CD4-positive, alpha-beta T cell (primary cell): ENCODE measurements around the gene CLTCL1. TPM values are rescaled to one million over a fixed set of nuclear protein-coding genes. Genes with fewer than 3 reads are reported as not detected.
"Not testable (repeated sequence)": the region's sequence is repeated elsewhere in the genome, so short reads cannot be mapped to it uniquely, and the experiment has no call there.

ENCODE experiments used
- ATAC-seq: fragments of 200-7000 bp; cut with Tn5 transposase; one replicate; pipeline ENCODE4 v1.10.0; 2022; ENCODE audit warnings: mild to moderate bottlenecking; ENCODE audit not compliant: poor library complexity
- CTCF ChIA-PET: fragments of 350-600 bp; sonication (Branson Sonifier 250); formaldehyde crosslinking; loops from one replicate; lab custom pipeline; 2021; ENCODE audit warnings: antibody characterized with exemption, inconsistent platforms; lab: Charles Lee
- POLR2A ChIA-PET: fragments of 350-600 bp; sonication (Branson Sonifier 250); formaldehyde crosslinking; loops from one replicate; lab custom pipeline; 2021; ENCODE audit warnings: antibody characterized with exemption, inconsistent platforms; lab: Charles Lee
- DNase-seq, 14 experiments: peaks; one replicate each; pipeline ENCODE4 v3.0.0-alpha.2; 2013 to 2020; ENCODE audit warnings: mixed read lengths in 2 of 14
- H3K27ac ChIP-seq, 2 donors: one replicate each; pipeline versions ENCODE4 v1.5.1 to v1.7.0; 2013; ENCODE audit warnings: low read length in 2 of 2, low read depth in 1 of 2, mild to moderate bottlenecking in 1 of 2
- H3K27me3 ChIP-seq, 2 experiments: 1 replicate in 1 of 2; 2 replicates in 1 of 2; pipeline versions ENCODE4 v1.6.1 to v1.7.0; 2013; ENCODE audit warnings: low read length in 2 of 2, control low read depth in 1 of 2, mild to moderate bottlenecking in 1 of 2, moderate library complexity in 1 of 2; ENCODE audit not compliant: insufficient read depth in 2 of 2, control insufficient read depth in 1 of 2
- H3K36me3 ChIP-seq: one replicate; pipeline ENCODE4 v1.6.1; 2013; ENCODE audit warnings: low read length, control low read depth; ENCODE audit not compliant: insufficient read depth
- H3K4me1 ChIP-seq: one replicate; pipeline ENCODE4 v1.6.1; 2013; ENCODE audit warnings: low read length, control low read depth; ENCODE audit not compliant: insufficient read depth
- H3K4me3 ChIP-seq: one replicate; pipeline ENCODE4 v1.5.1; 2013; ENCODE audit warnings: mild to moderate bottlenecking, low read length, moderate library complexity
- H3K9me3 ChIP-seq, 2 experiments: 1 replicate in 1 of 2; 2 replicates in 1 of 2; pipeline versions ENCODE4 v1.6.1 to v1.7.0; 2013; ENCODE audit warnings: low read length in 2 of 2, mild to moderate bottlenecking in 2 of 2, control low read depth in 1 of 2, moderate library complexity in 1 of 2; ENCODE audit not compliant: control insufficient read depth in 1 of 2, insufficient read depth in 1 of 2
- H3K27ac Mint-ChIP-seq: one replicate; pipeline ENCODE4 v1.8.0; 2020; ENCODE audit warnings: mixed read lengths
- H3K27me3 Mint-ChIP-seq: one replicate; pipeline ENCODE4 v1.8.0; 2021; ENCODE audit warnings: mixed read lengths
- H3K36me3 Mint-ChIP-seq: one replicate; pipeline ENCODE4 v1.8.0; 2021; ENCODE audit warnings: low read depth, mixed read lengths
- H3K4me1 Mint-ChIP-seq: one replicate; pipeline ENCODE4 v1.8.0; 2021; ENCODE audit warnings: low read depth, mixed read lengths
- H3K4me3 Mint-ChIP-seq: one replicate; pipeline ENCODE4 v1.8.0; 2020; ENCODE audit warnings: mild to moderate bottlenecking, mixed read lengths
- H3K9me3 Mint-ChIP-seq: one replicate; pipeline ENCODE4 v1.8.0; 2020; ENCODE audit warnings: mixed read lengths
- intact Hi-C, 2 experiments: fragments of 100-400 bp; cut with DNase I in 1 of 2; cut with micrococcal nuclease in 1 of 2; formaldehyde crosslinking; loops; one replicate each; pipeline versions ENCODE4 v1.15.1 to v1.9.0; 2023 to 2025; cut with DNase I, micrococcal nuclease
- total RNA-seq, 174 experiments: library from RNA in 2 of 174; stranded (reverse) in 2 of 174; gene quantifications; one replicate each; pipeline ENCODE4 v1.2.3 and lab custom pipeline; 2021 to 2026
- TF ChIP-seq, protein P1 (sequence below): fragments of 200-600 bp; IDR thresholded peaks from one replicate; pipeline ENCODE4 v1.8.0; 2022; ENCODE audit warnings: antibody characterized with exemption, mild to moderate bottlenecking

The CLTCL1 gene
- total RNA-seq, 2 experiments from 2014 or later, result 0.52 to 1.5 TPM

DNA sequence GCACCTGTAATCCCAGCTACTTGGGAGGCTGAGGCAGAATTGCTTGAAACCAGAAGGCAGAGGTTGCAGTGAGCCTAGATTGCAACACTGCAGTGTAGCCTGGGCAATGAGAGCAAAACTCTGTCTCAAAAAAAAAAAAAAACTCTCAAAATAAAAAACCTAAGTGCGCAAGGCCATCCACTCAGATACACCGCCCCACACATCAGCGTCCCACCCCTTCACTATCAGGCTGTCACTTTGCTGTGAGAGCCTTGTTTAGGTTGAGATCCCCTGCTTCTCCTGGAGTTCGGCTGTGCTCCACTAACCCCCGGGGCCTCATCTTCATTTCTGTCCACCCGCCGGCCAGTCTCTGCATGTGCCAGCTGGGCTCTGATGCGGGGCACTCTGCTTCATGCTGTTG is 125.1 kb downstream of the CLTCL1 start:
- Mint-ChIP-seq H3K4me1 (peaks cover 21% of the 10 kb centered on the region), H3K9me3 (no peaks in the 10 kb centered on the region), H3K27ac (no peak overlapping the region), H3K27me3 (peaks cover 53% of the 10 kb centered on the region), H3K36me3 (peaks cover 11% of the 10 kb centered on the region), H3K4me3 (no peak overlapping the region)
- peaks cover 25% of the 10 kb centered on the region for H3K4me1 ChIP-seq
- ChIA-PET CTCF (no interaction called here), POLR2A (no interaction called here)
- no peaks in the 10 kb centered on the region for H3K36me3 ChIP-seq
- TF ChIP-seq, protein P1, sequence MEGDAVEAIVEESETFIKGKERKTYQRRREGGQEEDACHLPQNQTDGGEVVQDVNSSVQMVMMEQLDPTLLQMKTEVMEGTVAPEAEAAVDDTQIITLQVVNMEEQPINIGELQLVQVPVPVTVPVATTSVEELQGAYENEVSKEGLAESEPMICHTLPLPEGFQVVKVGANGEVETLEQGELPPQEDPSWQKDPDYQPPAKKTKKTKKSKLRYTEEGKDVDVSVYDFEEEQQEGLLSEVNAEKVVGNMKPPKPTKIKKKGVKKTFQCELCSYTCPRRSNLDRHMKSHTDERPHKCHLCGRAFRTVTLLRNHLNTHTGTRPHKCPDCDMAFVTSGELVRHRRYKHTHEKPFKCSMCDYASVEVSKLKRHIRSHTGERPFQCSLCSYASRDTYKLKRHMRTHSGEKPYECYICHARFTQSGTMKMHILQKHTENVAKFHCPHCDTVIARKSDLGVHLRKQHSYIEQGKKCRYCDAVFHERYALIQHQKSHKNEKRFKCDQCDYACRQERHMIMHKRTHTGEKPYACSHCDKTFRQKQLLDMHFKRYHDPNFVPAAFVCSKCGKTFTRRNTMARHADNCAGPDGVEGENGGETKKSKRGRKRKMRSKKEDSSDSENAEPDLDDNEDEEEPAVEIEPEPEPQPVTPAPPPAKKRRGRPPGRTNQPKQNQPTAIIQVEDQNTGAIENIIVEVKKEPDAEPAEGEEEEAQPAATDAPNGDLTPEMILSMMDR, result no peak
- peaks cover 0 to 19% of the 10 kb centered on the region in 2 experiments for H3K9me3 ChIP-seq
- intact Hi-C loops, result no loop called here
- H3K4me3 ChIP-seq, result no peak overlapping the region
- H3K27ac ChIP-seq, result no peak overlapping the region
- DNase-seq, result no peak
- H3K27me3 ChIP-seq, result peaks cover 44 to 45% of the 10 kb centered on the region in 2 experiments
- no peak for ATAC-seq

DNA sequence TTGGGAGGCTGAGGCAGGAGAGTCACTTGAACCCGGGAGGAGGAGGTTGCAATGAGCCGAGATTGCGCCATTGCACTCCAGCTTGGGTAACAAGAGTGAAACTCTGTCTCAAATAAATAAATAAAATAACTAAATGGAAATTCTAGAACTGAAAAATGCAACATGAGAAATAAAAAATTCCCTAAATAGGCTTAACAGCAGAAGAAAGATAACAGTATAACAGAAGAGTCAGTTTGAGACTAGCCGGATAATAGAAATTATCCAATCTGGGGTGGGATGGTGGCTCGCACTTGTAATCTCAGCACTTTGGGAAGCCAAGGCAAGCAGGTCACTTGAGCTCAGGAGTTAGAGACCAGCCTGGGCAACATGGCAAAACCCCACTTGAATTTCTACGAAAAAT is 127.1 kb downstream of the CLTCL1 start:
- Histone ChIP-seq H3K36me3 (no peaks in the 10 kb centered on the region), H3K4me1 (peaks cover 6% of the 10 kb centered on the region), H3K4me3 (no peak overlapping the region), H3K27ac (no peak overlapping the region), H3K27me3 (peaks cover 34 to 35% of the 10 kb centered on the region in 2 experiments), H3K9me3 (peaks cover 0 to 16% of the 10 kb centered on the region in 2 experiments)
- intact Hi-C loops, result no loop called here
- H3K27me3 Mint-ChIP-seq, result peaks cover 52% of the 10 kb centered on the region
- POLR2A ChIA-PET, result no interaction called here
- no peaks in the 10 kb centered on the region for H3K36me3 Mint-ChIP-seq
- ATAC-seq, result no peak
- TF ChIP-seq, protein P1, result no peak
- no peaks in the 10 kb centered on the region for H3K9me3 Mint-ChIP-seq
- no peak overlapping the region for H3K27ac Mint-ChIP-seq
- DNase-seq, result no peak
- peaks cover 8% of the 10 kb centered on the region for H3K4me1 Mint-ChIP-seq
- no peak overlapping the region for H3K4me3 Mint-ChIP-seq
- CTCF ChIA-PET, result no interaction called here

DNA sequence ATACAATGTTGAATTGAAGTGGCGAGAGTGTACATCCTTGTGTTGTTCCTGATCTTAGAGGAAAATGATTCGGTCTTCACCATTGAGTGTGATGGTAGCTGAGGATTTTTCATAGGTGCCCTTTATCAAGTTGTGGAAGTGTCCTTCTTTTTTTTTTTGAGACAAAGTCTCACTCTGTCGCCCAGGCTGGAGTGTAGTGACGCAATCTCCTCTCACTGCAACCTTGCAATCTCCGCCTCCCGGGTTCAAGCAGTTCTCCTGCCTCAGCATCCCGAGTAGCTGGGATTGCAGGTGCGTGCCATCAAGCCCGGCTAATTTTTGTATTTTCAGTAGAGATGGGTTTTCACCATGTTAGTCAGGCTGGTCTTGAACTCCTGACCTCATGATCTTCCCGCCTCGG is 132.9 kb downstream of the CLTCL1 start:
- H3K4me1 ChIP-seq, H3K27ac ChIP-seq, DNase-seq, H3K36me3 ChIP-seq, H3K36me3 Mint-ChIP-seq, ATAC-seq, H3K4me3 ChIP-seq, H3K9me3 Mint-ChIP-seq, H3K4me1 Mint-ChIP-seq, H3K27ac Mint-ChIP-seq, H3K4me3 Mint-ChIP-seq, CTCF ChIA-PET, POLR2A ChIA-PET, intact Hi-C loops, H3K27me3 ChIP-seq, H3K9me3 ChIP-seq: not testable (repeated sequence)
- peaks cover 21% of the 10 kb centered on the region for H3K27me3 Mint-ChIP-seq

DNA sequence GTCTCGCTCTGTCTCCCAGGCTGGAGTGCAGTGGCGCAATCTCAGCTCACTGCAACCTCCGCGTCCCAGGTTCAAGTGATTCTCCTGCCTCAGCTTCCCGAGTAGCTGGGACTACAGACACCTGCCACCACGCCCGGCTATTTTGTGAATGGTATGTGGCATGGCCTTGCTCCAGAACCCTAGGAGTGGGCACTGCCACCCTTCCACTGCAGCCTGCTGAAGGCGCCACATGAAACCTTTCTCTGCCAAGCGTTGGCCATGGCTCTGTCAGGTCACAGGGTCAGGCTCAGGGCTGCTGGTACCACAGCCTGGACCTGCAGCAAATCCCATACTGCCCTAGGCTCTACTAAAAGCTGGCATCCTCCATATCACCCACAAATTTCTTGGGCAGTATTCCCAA is 135.4 kb downstream of the CLTCL1 start:
- H3K27ac Mint-ChIP-seq, H3K9me3 ChIP-seq, H3K4me3 Mint-ChIP-seq, H3K36me3 Mint-ChIP-seq, H3K4me1 ChIP-seq, H3K36me3 ChIP-seq, H3K27ac ChIP-seq, H3K4me3 ChIP-seq, ATAC-seq, POLR2A ChIA-PET, H3K9me3 Mint-ChIP-seq, H3K4me1 Mint-ChIP-seq, DNase-seq, CTCF ChIA-PET: not testable (repeated sequence)
- intact Hi-C loops, result loop anchor here in 1 of 2 experiments (2.0 kb wide), 1 partner anchor 39 kb away; no protein-coding TSS in a partner anchor
- H3K27me3 ChIP-seq, result peaks cover 19 to 24% of the 10 kb centered on the region in 2 experiments
- peaks cover 37% of the 10 kb centered on the region for H3K27me3 Mint-ChIP-seq
